Measurements from ENCODE around the gene PANK4.

Gene PANK4

GRCh38 chr1:2497891-2498290 is 28.5 kb downstream of the PANK4 start:
- DNase-seq (ENCODE audit: low read depth): no peak

- DNase-seq (ENCODE audit: low read depth): no peak
These were observed 29.6 kb downstream of the PANK4 start for GRCh38 chr1:2496746-2497145.

- no peak for DNase-seq (ENCODE audit: low read depth)
These were observed 30.2 kb downstream of the PANK4 start for GRCh38 chr1:2496087-2496622.

GRCh38 chr1:2495546-2495945 is 30.9 kb downstream of the PANK4 start:
- DNase-seq (ENCODE audit: low read depth): no peak

- no peak for DNase-seq (ENCODE audit: low read depth)
These were observed 31.4 kb downstream of the PANK4 start for GRCh38 chr1:2495026-2495425.

GRCh38 chr1:2494323-2494693 is 32.1 kb downstream of the PANK4 start:
- DNase-seq (ENCODE audit: low read depth): peak; percentile 36

DNA sequence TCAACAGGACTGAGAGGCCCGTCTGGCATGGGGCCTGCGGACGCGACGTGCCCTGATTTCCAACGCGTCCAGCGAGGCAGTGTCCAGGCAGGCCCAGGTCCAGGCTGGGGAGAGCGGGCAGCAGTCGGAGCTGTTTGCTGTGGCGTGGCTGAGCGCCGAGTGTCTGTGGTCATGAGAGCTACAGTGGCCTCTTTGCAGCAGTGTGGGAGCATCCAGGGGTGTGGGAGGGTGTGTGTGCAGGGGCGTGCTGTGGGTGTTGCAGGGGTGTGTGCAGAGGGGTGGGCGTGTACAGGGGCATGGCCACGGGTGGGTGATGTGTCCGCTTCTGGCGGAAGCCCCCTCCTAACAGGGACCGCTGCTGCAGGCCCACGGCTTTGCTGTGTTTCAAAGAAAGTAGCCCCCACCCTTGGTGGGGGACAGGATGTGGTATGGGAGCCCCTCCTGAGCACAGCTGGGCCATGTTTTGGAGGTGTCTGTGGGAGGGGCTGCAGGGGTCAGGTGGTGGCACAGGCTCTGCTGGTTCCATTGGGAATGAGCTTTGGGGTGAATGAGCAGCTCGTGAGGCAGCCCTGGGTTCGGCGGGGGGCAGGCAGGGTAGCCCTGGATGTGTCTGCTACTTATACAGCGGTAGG is 32.6 kb downstream of the PANK4 start:
- DNase-seq (ENCODE audit: low read depth): no peak

GRCh38 chr1:2493218-2493617 is 33.2 kb downstream of the PANK4 start:
- DNase-seq (ENCODE audit: low read depth): no peak

DNA sequence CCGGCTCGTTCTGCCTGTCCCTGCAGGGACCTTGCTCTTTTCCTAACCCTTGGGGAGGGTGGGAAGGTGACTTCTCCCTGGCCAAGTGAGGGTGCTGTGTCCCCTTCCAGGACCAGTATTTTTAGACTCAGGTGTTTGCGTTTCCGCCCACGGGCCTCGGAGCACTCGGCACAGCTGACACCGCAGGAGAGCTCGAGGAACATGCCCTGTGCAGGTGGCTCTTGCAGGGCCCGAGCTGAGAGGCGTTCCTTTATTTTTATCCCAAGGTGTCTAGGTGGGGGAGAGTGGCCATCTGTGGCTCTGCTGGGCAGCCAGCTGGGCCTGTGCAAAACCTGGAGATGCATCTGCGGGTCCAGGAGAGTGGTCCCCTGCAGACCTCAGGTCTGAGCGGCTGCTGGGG is 34.3 kb downstream of the PANK4 start:
- DNase-seq (ENCODE audit: low read depth): no peak

DNA sequence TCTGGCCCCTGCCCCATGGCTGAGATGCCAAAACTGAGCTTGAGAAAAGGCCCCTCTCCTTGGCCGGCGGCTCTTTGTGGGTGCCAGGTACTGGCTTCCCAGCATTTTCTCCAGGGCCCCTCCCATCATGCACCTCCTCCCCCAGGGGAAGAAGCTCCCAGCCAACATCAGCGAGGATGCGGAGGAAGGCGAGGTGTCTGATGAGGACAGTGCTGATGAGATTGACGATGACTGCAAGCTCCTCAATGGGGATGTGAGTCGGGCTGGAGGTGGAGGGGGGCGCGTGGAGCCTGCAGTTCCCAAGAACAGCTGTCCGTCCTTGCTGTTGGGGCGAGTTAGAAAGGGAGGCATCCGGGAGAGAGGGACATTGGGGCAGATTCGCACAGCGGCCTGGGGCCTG is 36.8 kb downstream of the PANK4 start:
- no peak for DNase-seq (ENCODE audit: low read depth)

DNA sequence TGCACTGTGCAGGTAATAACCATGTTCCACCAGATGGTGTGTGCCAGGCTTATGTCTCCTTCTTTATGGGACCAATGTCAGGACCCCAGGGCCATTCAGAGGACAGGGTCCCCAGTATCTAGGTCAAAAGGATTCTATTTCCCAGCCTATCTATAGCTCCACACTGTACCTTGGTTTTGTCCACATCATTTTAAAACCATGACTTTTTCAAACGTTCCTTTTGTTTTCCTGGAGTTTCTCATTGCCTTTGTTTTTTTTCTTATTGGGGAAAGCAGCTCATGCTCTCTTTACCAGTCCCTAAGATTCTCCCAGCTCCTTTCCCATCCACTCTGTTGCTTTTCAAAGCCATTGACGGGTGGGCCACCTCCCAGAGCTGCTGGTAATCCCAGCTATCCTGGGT is 37.7 kb downstream of the PANK4 start:
- no peak for DNase-seq (ENCODE audit: low read depth)

- no peak for DNase-seq (ENCODE audit: low read depth)
These were observed 39.8 kb downstream of the PANK4 start for GRCh38 chr1:2486558-2486957.

DNA sequence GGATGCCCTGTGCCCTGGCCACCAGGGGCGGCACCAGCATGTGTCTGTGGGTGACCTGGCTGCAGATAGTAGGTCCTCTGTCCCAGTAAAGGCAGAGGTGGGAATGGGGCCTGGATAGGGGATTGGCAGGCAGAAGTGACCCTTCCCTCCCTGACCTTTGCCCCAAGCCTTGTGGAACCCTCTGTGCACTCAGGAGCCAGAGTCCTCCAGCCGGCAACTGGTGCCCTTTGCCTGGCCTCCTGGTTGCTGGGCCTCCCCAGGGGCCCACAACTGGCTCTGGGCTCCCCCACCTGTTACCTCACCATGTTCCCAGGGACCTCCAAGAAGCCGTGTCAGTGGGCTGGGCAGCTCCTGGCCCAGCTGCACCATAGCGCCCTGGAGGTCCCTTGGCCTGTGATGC is 40.4 kb downstream of the PANK4 start:
- DNase-seq (ENCODE audit: low read depth): no peak

DNA sequence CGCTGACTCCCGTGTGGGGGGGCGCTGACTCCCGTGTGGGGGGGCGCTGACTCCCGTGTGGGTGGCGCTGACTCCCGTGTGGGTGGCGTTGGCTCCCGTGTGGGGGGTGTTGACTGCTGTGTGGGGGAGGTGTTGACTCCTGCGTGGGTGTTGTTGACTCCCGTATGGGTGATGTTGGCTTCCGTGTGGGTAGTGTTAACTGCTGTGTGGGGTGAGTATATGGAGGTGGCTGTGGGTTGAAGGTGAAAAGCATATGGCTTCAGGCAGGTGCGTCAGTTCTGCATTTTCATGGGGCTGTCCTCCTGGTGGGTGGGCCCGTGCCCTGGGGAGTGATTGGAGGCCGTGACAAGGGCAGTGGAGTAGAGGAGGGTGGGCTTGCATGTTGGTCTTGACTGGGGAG is 42.4 kb downstream of the PANK4 start:
- no peak for DNase-seq (ENCODE audit: low read depth)

GRCh38 chr1:2483026-2483425 is 43.4 kb downstream of the PANK4 start:
- no peak for DNase-seq (ENCODE audit: low read depth)

DNA sequence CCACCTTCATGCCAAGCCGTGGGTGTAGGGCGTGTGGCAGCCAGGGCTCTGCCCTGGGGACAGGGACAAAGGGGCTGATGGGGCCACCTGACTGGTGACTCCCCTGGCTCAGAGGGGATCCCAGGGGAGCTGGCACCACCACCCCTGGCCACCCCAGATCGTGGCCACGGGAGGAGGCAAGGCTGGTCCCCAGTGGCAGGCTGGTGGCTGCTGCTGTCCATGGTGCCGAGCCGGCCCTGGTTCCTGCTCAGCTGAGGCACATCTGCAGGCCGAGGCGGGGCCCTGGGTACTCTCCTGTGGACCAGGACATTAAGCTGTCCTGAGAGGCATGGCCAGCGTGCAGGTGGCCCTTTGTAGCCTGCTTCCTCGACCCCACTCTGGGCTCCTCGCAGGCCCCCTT is 43.8 kb downstream of the PANK4 start:
- DNase-seq (ENCODE audit: low read depth): no peak

DNA sequence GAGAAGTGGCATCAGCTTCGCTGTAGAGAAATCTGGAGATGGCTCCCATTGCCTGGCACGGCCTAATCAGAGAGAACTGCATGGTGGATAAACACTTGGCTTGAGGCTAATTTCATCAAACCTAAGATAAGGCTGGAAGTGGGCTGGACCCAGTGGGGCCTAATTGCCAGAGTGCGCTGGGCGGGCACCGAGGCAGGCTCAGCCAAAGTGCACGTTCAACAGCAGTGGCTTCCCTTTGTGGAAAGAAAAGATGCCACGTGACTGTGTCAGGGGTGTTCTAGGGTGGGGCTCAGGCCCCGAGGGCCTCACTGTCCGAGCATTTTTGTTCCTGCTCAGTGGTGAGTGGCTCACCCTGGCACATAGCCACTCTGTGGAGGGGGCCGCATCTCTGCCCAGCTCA is 44.5 kb downstream of the PANK4 start:
- no peak for DNase-seq (ENCODE audit: low read depth)

- no peak for DNase-seq (ENCODE audit: low read depth)
These were observed 45.4 kb downstream of the PANK4 start for GRCh38 chr1:2480986-2481364.

- DNase-seq (ENCODE audit: low read depth): no peak
These were observed 46.0 kb downstream of the PANK4 start for GRCh38 chr1:2480236-2480985.

- DNase-seq (ENCODE audit: low read depth): no peak
These were observed 46.8 kb downstream of the PANK4 start for GRCh38 chr1:2479618-2480017.

- no peak for DNase-seq (ENCODE audit: low read depth)
These were observed 47.2 kb downstream of the PANK4 start for GRCh38 chr1:2479186-2479585.

GRCh38 chr1:2477791-2478499 is 48.5 kb downstream of the PANK4 start:
- no peak for DNase-seq (ENCODE audit: low read depth)

GRCh38 chr1:2477309-2477708 is 49.1 kb downstream of the PANK4 start:
- no peak for DNase-seq (ENCODE audit: low read depth)

Data from GM04503 (cell line).